Measurements from ENCODE around the gene GRID1. TPM values are rescaled to one million over a fixed set of nuclear protein-coding genes. Genes with fewer than 3 reads are reported as not detected.

GRID1 gene
- total RNA-seq, 3 donors from 2014 or later, result 2.3 to 8.5 (median 5.9) TPM

- no peak for DNase-seq (ENCODE audit: low spot score in 2 of 2)
- Histone ChIP-seq H3K27ac (no peak overlapping the region), H3K4me3 (no peak overlapping the region), H3K4me1 (no peaks in the 10 kb centered on the region), H3K27me3 (no peaks in the 10 kb centered on the region), H3K36me3 (no peaks in the 10 kb centered on the region), H3K9me3 (no peaks in the 10 kb centered on the region)
- intact Hi-C loops (cut with DNase I; ENCODE audit: low total_unique reads), result no loop called here
- TF ChIP-seq, protein P1, sequence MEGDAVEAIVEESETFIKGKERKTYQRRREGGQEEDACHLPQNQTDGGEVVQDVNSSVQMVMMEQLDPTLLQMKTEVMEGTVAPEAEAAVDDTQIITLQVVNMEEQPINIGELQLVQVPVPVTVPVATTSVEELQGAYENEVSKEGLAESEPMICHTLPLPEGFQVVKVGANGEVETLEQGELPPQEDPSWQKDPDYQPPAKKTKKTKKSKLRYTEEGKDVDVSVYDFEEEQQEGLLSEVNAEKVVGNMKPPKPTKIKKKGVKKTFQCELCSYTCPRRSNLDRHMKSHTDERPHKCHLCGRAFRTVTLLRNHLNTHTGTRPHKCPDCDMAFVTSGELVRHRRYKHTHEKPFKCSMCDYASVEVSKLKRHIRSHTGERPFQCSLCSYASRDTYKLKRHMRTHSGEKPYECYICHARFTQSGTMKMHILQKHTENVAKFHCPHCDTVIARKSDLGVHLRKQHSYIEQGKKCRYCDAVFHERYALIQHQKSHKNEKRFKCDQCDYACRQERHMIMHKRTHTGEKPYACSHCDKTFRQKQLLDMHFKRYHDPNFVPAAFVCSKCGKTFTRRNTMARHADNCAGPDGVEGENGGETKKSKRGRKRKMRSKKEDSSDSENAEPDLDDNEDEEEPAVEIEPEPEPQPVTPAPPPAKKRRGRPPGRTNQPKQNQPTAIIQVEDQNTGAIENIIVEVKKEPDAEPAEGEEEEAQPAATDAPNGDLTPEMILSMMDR (IDR thresholded peaks at IDR 0.05), result no peak
- TF ChIP-seq POLR2A (IDR thresholded peaks at IDR 0.05) (no peak), POLR2AphosphoS5 (IDR thresholded peaks at IDR 0.05) (no peak)
Measured at GRCh38 chr10:85623342-85623741, 743.3 kb downstream of the GRID1 start.

GRCh38 chr10:85622425-85622824 is 744.2 kb downstream of the GRID1 start:
- TF ChIP-seq POLR2AphosphoS5 (IDR thresholded peaks at IDR 0.05) (no peak), POLR2A (IDR thresholded peaks at IDR 0.05) (no peak)
- Histone ChIP-seq H3K4me1 (no peaks in the 10 kb centered on the region), H3K9me3 (no peaks in the 10 kb centered on the region), H3K4me3 (no peak overlapping the region), H3K27me3 (no peaks in the 10 kb centered on the region), H3K27ac (no peak overlapping the region), H3K36me3 (no peaks in the 10 kb centered on the region)
- no peak for DNase-seq (ENCODE audit: low spot score in 2 of 2)
- intact Hi-C loops (cut with DNase I; ENCODE audit: low total_unique reads), result no loop called here

DNA sequence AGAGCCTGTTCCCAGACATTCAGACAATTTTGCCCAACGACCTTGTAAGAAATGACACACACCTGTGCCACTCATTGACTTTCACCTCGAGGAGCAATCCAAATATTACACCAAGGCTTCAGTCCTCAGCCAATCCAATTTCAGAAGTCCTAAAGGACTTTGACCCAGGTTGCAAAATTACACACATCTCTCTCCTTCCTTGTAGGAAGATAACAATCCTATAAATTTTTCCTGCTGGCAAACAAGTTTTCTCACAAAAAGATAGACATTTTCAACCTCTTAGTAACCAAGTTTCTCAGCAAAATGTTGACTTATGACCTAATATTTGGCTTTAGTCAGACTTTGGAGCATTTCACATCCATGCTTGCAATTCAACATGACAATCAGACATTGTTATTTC is 745.0 kb downstream of the GRID1 start:
- Histone ChIP-seq H3K27ac (no peak overlapping the region), H3K4me1 (no peaks in the 10 kb centered on the region), H3K27me3 (no peaks in the 10 kb centered on the region), H3K4me3 (no peak overlapping the region), H3K9me3 (no peaks in the 10 kb centered on the region), H3K36me3 (no peaks in the 10 kb centered on the region)
- no peak for DNase-seq (ENCODE audit: low spot score in 2 of 2)
- intact Hi-C loops (cut with DNase I; ENCODE audit: low total_unique reads), result no loop called here
- TF ChIP-seq POLR2A (IDR thresholded peaks at IDR 0.05) (no peak), POLR2AphosphoS5 (IDR thresholded peaks at IDR 0.05) (no peak)
- TF ChIP-seq, protein P1 (IDR thresholded peaks at IDR 0.05), result no peak

DNA sequence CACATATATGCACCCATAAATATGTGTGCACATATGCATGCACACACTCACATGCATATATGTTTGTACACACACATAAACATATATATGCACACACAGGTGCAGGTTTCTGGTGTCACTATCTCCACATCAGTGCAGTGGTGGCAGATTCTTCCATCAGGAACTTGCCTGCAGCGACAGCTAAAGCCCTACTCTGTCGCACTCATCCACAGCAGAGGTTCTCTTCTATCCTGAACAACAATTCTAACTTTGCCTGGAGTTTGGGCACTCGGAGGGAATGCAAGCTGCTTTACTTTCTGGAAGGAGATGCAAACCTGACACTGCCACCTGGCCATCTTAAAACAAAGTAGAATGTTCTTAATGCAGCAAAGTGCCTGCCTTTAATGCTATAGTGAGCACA is 745.8 kb downstream of the GRID1 start:
- Histone ChIP-seq H3K27me3 (no peaks in the 10 kb centered on the region), H3K36me3 (no peaks in the 10 kb centered on the region), H3K4me1 (no peaks in the 10 kb centered on the region), H3K27ac (no peak overlapping the region), H3K9me3 (no peaks in the 10 kb centered on the region), H3K4me3 (no peak overlapping the region)
- intact Hi-C loops (cut with DNase I; ENCODE audit: low total_unique reads), result no loop called here
- DNase-seq (ENCODE audit: low spot score in 2 of 2), result no peak
- TF ChIP-seq POLR2A (IDR thresholded peaks at IDR 0.05) (no peak), POLR2AphosphoS5 (IDR thresholded peaks at IDR 0.05) (no peak)
- TF ChIP-seq, protein P1 (IDR thresholded peaks at IDR 0.05), result no peak

- H3K27ac ChIP-seq, result no peak overlapping the region
- no peaks in the 10 kb centered on the region for H3K4me1 ChIP-seq
- H3K36me3 ChIP-seq, result no peaks in the 10 kb centered on the region
- H3K4me3 ChIP-seq, result no peak overlapping the region
- no peak for TF ChIP-seq POLR2AphosphoS5 (IDR thresholded peaks at IDR 0.05)
- TF ChIP-seq, protein P1 (IDR thresholded peaks at IDR 0.05), result no peak
- no peak for TF ChIP-seq POLR2A (IDR thresholded peaks at IDR 0.05)
- H3K9me3 ChIP-seq, result no peaks in the 10 kb centered on the region
- H3K27me3 ChIP-seq, result no peaks in the 10 kb centered on the region
- intact Hi-C loops (cut with DNase I; ENCODE audit: low total_unique reads), result no loop called here
- DNase-seq (ENCODE audit: low spot score in 2 of 2), result no peak
Measured at GRCh38 chr10:85619832-85620231, 746.8 kb downstream of the GRID1 start.

DNA sequence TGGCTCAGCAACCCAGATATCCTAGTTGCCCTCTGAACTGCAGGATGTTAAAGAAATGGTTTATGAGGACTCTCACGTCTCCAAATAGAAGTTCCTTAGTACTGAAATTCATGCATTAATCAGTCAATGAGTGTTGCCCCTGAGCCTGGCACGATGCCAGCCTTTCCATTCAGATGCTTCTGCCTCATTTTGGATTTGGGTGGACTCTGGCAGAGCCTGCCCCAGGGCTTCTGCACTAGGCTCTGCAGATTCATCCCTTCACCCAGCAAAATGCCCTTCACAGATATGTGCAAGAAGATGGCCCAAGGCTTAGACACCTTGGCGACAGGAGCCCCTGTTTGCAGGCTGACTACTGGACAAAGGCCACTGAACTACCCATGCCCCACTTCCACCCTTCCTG is 747.8 kb downstream of the GRID1 start:
- intact Hi-C loops (cut with DNase I; ENCODE audit: low total_unique reads), result no loop called here
- DNase-seq (ENCODE audit: low spot score in 2 of 2), result no peak
- Histone ChIP-seq H3K9me3 (no peaks in the 10 kb centered on the region), H3K4me3 (no peak overlapping the region), H3K36me3 (no peaks in the 10 kb centered on the region), H3K27ac (no peak overlapping the region), H3K27me3 (no peaks in the 10 kb centered on the region), H3K4me1 (no peaks in the 10 kb centered on the region)
- TF ChIP-seq, protein P1 (IDR thresholded peaks at IDR 0.05), result no peak
- no peak for TF ChIP-seq POLR2A (IDR thresholded peaks at IDR 0.05)

Measured in breast epithelium (tissue), 4 donors.